Midbrain (tissue), 1 donor: ENCODE data around the gene SLFN12L.
"Not testable (repeated sequence)": the region's sequence is repeated elsewhere in the genome, so short reads cannot be mapped to it uniquely, and the experiment has no call there.

Experiments used
- DNase-seq: peaks from one replicate; lab custom pipeline; 2025; lab: John Stamatoyannopoulos, UW

The SLFN12L gene

DNA sequence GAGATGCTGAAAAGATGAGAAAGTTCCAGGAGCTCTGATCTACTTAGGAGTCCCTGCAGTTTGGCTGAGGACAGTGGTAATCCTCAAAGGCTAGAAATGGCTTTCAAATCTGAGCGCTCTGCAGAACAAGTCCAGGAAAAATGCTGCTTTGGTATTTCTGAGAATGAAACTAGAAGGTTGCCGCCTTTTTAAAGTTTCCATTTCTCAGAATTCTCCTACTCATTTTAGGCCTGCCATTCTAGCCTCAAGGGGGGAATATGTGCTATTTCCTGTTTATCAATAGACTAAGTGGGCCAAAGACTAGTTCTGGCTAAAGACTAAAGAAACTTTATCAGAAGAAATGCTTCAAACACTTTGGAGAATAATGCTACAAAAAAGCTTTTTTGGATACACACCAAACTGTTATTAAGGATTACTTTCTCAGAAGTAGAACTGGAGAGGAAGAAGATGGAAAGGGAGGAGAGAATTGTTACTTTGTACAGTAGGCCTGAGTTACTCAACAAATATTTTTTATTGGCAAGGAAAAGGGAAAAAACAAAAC lies at the start of gene SLFN12L:
TSS of gene SLFN12L (minus strand) at position 78 of the 541 bp plus-strand sequence. CDS start 15,314 bp downstream, outside the sequence.
- peak; percentile 24 for DNase-seq

- DNase-seq = peak; percentile 61
Observed at GRCh38 chr17:35586569-35587073, 49.1 kb upstream of the SLFN12L start.

DNA sequence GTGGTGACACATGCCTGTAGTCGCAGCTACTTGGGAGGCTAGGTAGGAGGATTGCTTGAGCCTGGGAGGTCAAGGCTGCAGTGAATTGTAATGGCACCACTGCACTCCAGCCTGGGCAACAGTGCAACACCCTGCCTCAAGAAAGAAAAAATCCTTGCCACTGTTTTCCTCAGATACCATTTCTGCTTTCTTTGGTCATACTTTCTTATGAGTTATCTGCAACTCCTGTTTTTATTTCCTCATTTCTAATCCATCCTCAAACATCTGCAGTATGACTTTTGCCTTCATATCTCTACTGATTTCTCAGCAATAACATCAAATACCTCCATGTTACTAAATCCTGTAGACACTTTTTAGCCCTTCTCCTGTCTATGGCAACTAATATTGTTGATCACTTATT lies 46.6 kb upstream of the SLFN12L start:
- no peak for DNase-seq

DNA sequence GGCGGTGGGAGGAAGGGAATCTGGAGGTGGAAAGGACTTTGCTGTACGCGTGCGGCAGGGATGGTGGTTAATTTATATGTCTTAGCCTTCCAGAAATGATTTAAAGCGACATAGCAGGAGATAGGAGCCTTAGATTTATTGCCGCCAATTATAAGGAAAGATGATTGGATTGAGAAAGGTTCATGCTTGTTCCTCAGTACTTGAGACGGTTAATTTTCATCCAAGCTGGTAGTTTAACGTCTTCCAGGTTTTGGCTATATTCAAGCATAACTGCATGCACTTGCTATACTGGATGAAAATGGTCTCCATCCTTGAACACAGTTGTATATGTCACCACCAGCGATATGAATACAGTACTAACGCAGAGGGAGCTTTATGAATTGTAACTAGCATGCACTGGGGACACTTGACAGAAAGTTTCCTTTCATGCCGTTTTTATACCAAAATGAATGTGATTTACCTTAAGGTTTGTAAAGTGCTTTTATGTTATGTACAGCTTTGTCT lies 41.5 kb upstream of the SLFN12L start:
- no peak for DNase-seq

GRCh38 chr17:35578197-35578928 lies 40.9 kb upstream of the SLFN12L start, which contains the start of gene PEX12:
PEX12 (minus strand) TSS chr17:35578571; CDS start chr17:35578021, 550 bp downstream.
- peak; percentile 95 for DNase-seq

- DNase-seq = no peak
Observed at GRCh38 chr17:35577830-35578196, 40.3 kb upstream of the SLFN12L start.

DNA sequence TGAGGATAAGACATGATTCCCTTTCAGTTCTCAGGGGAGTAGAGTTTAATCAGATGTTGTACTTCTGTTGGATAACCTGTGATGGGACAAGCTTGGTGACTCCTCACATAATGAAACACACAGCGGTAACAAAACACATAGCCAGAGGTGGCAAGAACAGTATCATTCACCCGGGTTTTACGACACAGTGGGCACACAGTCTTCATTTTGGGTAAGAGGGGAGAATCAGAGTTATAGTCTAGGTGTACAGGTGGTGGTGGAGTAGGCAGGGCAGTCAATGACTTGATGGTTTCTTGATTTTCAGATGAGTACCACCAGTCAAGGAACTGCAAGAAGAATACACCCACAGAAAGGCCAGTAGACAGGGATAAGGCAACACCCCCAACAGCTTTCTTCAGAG lies 38.3 kb upstream of the SLFN12L start:
- no peak for DNase-seq

DNA sequence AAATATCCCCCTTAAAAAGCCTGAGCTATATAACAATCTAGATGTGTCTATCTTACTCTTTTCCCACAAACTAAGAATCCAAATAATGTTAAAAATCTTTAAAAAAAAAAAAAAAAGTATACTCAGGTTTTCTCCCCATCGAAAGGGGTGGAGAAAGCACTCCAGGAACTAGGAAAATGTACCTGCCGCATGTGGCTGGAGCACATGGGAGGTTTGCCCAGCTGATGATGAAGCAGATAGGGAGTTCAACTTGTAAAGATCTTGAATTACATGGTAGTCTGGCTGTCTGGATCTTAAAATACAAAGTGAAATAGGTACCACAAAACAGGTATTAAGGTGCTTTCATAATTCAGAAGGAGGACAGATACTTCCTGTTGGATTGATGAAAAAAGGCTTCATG lies 31.9 kb upstream of the SLFN12L start:
- DNase-seq = no peak

DNA sequence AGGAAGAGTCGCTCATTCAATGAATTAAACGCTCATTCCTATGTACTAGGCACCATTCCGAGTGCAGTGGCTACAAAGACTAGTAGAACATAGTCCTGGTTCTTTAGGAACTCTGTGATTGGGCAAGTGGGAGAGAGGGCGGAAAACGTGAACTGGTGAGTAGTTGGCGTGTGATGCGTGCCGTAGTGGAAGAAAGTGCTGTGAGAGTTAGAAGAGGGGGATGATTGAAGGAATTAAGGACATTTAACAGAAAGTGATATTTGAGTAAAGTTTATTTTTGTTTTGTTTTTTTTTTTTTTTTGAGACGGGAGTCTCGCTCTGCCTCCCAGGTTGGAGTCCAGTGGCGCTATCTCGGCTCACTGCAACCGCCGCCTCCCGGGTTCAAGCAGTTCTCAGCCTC lies 31.1 kb upstream of the SLFN12L start:
- no peak for DNase-seq

DNA sequence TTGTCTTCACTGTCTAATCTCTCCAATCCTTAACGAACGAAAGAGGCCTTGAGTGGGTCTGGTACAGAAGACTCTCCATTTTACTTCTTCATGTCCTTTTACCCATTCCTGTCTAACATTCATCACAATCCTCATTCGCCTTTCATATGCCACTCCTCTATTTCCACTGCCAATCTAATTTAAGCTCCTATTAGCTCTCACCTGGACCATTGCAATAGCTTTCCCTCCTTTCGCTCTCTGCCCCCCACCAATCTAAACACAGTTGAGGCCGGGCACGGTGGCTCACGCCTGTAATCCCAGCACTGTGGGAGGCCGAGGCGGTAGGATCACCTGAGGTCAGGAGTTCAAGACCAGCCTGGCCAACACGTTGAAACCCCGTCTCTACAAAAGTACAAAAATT lies 29.5 kb upstream of the SLFN12L start:
- no peak for DNase-seq

GRCh38 chr17:35563181-35563580 lies 25.7 kb upstream of the SLFN12L start:
- not testable (repeated sequence) for DNase-seq

- DNase-seq = no peak
Observed at GRCh38 chr17:35560703-35561102, 23.2 kb upstream of the SLFN12L start, which contains the start of gene SLFN14. SLFN14 (minus strand) TSS chr17:35560819; CDS start chr17:35558062, 2,757 bp downstream.

DNA sequence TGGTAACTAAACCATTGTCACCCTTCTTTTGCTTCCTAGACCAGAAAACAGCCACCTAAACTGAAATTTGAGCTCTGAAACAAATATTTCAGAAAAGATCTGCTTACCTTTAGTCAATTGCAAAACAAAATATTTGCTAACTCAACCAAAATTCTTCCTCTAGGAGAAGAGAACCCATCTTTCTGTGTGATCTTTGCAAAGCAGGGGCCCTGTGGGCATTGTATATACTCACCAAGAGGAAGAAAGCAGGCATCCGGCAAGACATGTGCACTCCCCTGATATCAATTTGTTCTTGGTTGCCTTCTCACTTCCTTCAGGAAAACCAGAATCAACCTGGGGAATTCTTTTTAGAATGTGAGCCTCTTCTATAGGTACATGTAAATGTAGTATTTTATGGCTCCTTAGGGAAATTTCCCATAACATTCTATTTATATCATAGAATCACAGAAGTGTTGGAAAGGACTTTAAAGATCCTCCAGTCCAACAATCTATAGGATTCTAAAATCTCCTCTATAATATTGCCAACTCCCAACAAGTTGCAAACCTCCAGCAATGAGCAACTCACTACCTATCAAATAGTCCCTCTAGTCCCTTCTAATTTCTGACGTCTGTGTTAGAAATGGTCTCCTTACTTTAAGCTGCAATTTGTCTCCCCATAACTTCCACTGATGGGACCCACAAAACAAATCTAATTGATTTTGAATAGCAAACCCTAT lies 22.2 kb upstream of the SLFN12L start:
- no peak for DNase-seq

GRCh38 chr17:35557353-35557752 lies 19.9 kb upstream of the SLFN12L start:
- no peak for DNase-seq

DNA sequence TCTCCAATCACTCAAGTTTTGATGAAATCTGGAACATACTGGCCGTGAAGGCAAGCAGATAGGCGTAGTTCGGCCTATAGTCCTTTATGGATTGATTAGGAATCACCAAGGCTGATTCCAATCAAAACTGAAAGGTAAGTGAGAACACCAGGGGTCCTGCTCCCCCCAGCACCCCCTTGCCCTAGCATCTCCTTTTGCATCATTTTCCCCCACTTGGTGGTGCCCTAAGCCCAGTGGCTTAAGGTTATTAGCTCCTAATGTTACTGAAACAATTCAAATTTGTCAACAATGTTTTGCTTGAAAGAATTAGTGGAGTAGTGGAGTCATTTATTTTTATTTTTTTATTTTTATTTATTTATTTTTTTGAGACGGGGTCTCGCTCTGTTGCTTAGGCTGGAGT lies 18.2 kb upstream of the SLFN12L start:
- no peak for DNase-seq

DNA sequence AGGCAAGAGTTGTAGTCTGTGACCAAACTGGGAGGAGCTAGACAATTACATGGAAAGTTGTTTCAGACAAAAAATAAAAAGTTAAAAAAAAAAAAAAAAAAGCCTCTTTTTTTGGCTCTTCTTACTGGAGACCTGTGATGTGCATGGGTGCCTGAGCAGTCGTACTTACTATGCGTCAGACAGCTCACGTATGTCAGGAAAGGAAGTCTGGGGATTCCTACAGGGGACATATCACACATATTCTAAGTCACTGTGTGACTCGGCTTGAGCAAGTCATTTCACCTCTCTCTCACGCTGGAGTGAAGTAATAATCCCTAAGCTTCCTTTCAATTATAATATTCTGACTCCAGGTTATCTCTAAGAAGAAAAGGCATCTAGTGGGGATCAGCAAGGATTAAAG lies 17.2 kb upstream of the SLFN12L start:
- DNase-seq = no peak

DNA sequence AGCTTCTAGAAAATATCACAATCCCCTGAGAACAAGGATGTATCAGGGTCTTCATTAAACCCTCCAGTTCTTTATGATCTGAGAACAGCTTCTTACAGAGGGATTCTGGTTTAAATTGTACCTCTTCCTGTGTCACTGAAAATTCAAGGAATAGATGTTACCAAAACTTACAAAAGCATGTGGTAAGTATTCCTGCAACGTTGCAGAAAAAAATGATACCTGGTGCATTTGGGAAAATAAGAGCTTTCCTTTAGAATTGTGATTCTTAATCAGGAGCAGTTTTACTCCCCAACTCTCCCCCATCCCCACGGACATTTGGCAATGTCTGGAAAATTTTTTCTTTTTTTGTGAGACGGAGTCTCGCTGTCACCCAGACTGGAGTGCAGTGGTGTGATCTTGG lies 15.8 kb upstream of the SLFN12L start:
- no peak for DNase-seq

- no peak for DNase-seq
Observed at GRCh38 chr17:35548978-35549377, 11.5 kb upstream of the SLFN12L start.

GRCh38 chr17:35548208-35548810 lies 10.8 kb upstream of the SLFN12L start:
- DNase-seq = no peak

DNA sequence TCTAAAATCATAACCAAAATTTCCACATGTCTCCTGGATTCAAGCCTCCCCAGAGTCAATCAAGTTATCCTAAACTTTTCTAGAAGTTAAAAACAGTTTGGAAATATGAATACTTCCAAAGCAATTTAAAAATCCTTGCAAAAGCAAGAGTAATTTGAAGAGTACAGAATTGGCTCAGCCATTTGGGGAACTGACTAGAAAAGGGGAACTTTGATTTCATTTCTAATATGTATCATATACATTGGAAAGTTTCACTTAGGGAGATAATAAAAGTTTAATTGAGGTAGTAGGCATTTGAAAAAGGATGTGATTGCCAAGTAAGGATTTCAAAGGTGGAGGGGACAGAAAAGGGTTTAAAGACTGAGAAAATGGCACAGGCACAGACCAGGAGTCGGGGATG lies 9.0 kb upstream of the SLFN12L start:
- DNase-seq = no peak

DNA sequence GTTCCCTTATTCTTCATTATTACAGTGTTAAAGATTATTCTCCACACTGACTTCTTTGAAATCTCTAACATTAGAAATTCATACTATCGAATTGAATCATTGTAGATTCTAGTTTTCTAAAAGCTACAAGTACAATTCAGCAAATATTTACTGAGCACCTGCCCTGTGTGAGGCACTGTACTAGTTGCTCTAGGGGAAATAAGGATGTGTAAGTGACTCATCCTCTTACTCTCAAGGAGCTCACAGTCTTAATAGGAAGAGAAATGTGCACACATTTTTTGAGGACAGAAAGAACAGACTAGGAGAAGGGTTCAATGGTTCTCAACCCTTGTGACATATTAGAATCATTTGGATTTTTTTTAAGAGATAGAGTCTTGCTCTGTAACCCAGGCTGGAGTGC lies 7.7 kb upstream of the SLFN12L start:
- no peak for DNase-seq

GRCh38 chr17:35543856-35544255 lies 6.4 kb upstream of the SLFN12L start:
- no peak for DNase-seq
